K562 (cell line): ENCODE results near the gene MECP2. TPM values are rescaled to one million over a fixed set of nuclear protein-coding genes. Genes with fewer than 3 reads are reported as not detected.

Experiments
- ATAC-seq: fragments of 200-7000 bp; cut with Tn5 transposase; 3 replicates; pipeline ENCODE4 v1.9.1; 2020; ENCODE audit warnings: moderate library complexity
- BruUV-seq: library from RNA; stranded (reverse); fragments of 400-500 nt; replicated peaks from 2 replicates; lab custom pipeline; 2021; lab: Mats Ljungman, UMichigan
- CTCF ChIA-PET: fragments of 300-600 bp; formaldehyde crosslinking; extraction: SDS; loops from one replicate; lab custom pipeline; 2021; ENCODE audit warnings: low intra/inter-chr PET ratio; lab: Yijun Ruan, JAX
- POLR2A ChIA-PET: fragments of 300-600, 350-650 bp; sonication (Branson Sonifier 250); formaldehyde crosslinking; extraction: SDS; loops from one replicate; lab custom pipeline; 2021; ENCODE audit warnings: antibody characterized with exemption, inconsistent platforms; lab: Yijun Ruan, JAX
- DNase-seq, 4 experiments: peaks; one replicate each; pipeline versions ENCODE4 v3.0.0 to v3.0.0-alpha.2; 2011 to 2018; ENCODE audit warnings: low spot score in 3 of 4, mixed read lengths in 3 of 4; ENCODE audit errors: extremely low read depth in 1 of 4
- FAIRE-seq: peaks from 2 replicates; lab custom pipeline; 2011; peaks lifted over from hg19 to GRCh38; lab: Jason Lieb, UNC
- H2AFZ ChIP-seq: 2 replicates; pipeline ENCODE4 v1.6.0; 2011; ENCODE audit warnings: low read depth, low read length, control low read depth, inconsistent platforms
- H3K27ac ChIP-seq: fragments of 200-600 bp; 3 replicates; pipeline ENCODE4 v1.8.0; 2011; ENCODE audit warnings: low read depth, mild to moderate bottlenecking, control low read depth, inconsistent platforms, low read length, moderate library complexity, mixed read lengths; ENCODE audit errors: extremely low read depth
- H3K27me3 ChIP-seq, 2 experiments: fragments of 300-600 bp in 1 of 2; 2 replicates in 1 of 2; 3 replicates in 1 of 2; pipeline versions ENCODE4 v1.6.0 to v1.8.0; 2011; ENCODE audit warnings: inconsistent platforms in 2 of 2, low read length in 2 of 2, mild to moderate bottlenecking in 1 of 2, mixed read lengths in 1 of 2, moderate library complexity in 1 of 2; ENCODE audit not compliant: control insufficient read depth in 2 of 2, insufficient read depth in 2 of 2
- H3K36me3 ChIP-seq: fragments of 300-600 bp; 3 replicates; pipeline ENCODE4 v1.8.0; 2011; ENCODE audit warnings: mild to moderate bottlenecking, low read length, inconsistent platforms; ENCODE audit not compliant: control insufficient read depth, insufficient read depth
- H3K4me1 ChIP-seq, 2 experiments: fragments of 200-600 bp in 1 of 2; replicated peaks in 1 of 2; 2 replicates in 1 of 2; 3 replicates in 1 of 2; pipeline versions ENCODE4 v1.5.1 to v1.8.0; 2011; ENCODE audit warnings: inconsistent platforms in 2 of 2, low read length in 2 of 2, mild to moderate bottlenecking in 1 of 2, mixed read lengths in 1 of 2, moderate library complexity in 1 of 2; ENCODE audit not compliant: control insufficient read depth in 2 of 2, insufficient read depth in 2 of 2
- H3K4me2 ChIP-seq: 2 replicates; pipeline ENCODE4 v1.6.1; 2011; ENCODE audit warnings: low read length, control low read depth, inconsistent platforms, mixed read lengths; ENCODE audit not compliant: insufficient read depth
- H3K4me3 ChIP-seq: fragments of 200-600 bp; sonication (generic), shearing (Covaris generic); 2 replicates; pipeline ENCODE4 v1.5.1; 2016; ENCODE audit warnings: control low read depth, inconsistent platforms
- H3K79me2 ChIP-seq: fragments of 200-600 bp; 3 replicates; pipeline ENCODE4 v1.8.0; 2011; ENCODE audit warnings: low read length, inconsistent platforms; ENCODE audit not compliant: control insufficient read depth, insufficient read depth
- H3K9ac ChIP-seq, 2 experiments: 2 replicates each; pipeline versions ENCODE4 v1.6.0 to v1.6.1; 2011; ENCODE audit warnings: low read depth in 2 of 2, low read length in 2 of 2, control low read depth in 1 of 2, inconsistent platforms in 1 of 2, mild to moderate bottlenecking in 1 of 2, mixed read lengths in 1 of 2; ENCODE audit not compliant: insufficient read depth in 1 of 2
- H3K9me1 ChIP-seq: one replicate; pipeline ENCODE4 v1.6.0; 2011; ENCODE audit warnings: inconsistent platforms, mild to moderate bottlenecking, low read length, moderate library complexity; ENCODE audit not compliant: control insufficient read depth, insufficient read depth
- H3K9me3 ChIP-seq: replicated peaks from 2 replicates; pipeline ENCODE4 v1.5.1; 2011; ENCODE audit warnings: low read depth, low read length, inconsistent platforms; ENCODE audit not compliant: control insufficient read depth, insufficient read depth
- H4K20me1 ChIP-seq: replicated peaks from 2 replicates; pipeline ENCODE4 v1.6.1; 2011; ENCODE audit warnings: low read length, inconsistent platforms, mixed read lengths; ENCODE audit not compliant: control insufficient read depth, insufficient read depth
- ATF7 ChIP-seq: fragments of 450-650 bp; IDR thresholded peaks from 2 replicates; pipeline ENCODE4 v1.7.1; 2014; ENCODE audit warnings: mild to moderate bottlenecking, moderate library complexity
- BACH1 ChIP-seq: fragments of 200-800 bp; sonication (Bioruptor generic); IDR thresholded peaks from 2 replicates; pipeline ENCODE4 v1.6.1; 2016; ENCODE audit warnings: missing genetic modification characterization, missing compliant biosample characterization
- CHCHD3 ChIP-seq: fragments of 250-450 bp; sonication (Bioruptor Pico); IDR thresholded peaks from 2 replicates; pipeline ENCODE4 v2.1.2; 2022; ENCODE audit warnings: mild to moderate bottlenecking
- E2F8 ChIP-seq: fragments of 450-650 bp; IDR thresholded peaks from 2 replicates; pipeline ENCODE4 v1.7.1; 2018; ENCODE audit warnings: mild to moderate bottlenecking, low read depth; ENCODE audit not compliant: partially characterized antibody
- FOXP1 ChIP-seq: sonication (generic); formaldehyde crosslinking; IDR thresholded peaks from 2 replicates; pipeline ENCODE4 v1.8.0; 2022; ENCODE audit warnings: mild to moderate bottlenecking, missing genetic modification reagents
- HMGXB4 ChIP-seq: sonication (generic); formaldehyde crosslinking; IDR thresholded peaks from 2 replicates; pipeline ENCODE4 v1.8.1; 2023; ENCODE audit warnings: mild to moderate bottlenecking, missing genetic modification reagents
- L3MBTL2 ChIP-seq: fragments of 450-650 bp; IDR thresholded peaks from 2 replicates; pipeline ENCODE4 v1.6.1; 2016; ENCODE audit warnings: mild to moderate bottlenecking, moderate library complexity
- NFRKB ChIP-seq: fragments of 450-650 bp; IDR thresholded peaks from 2 replicates; pipeline ENCODE4 v1.6.1; 2016; ENCODE audit warnings: low read depth
- PHF20 ChIP-seq: fragments of 450-650 bp; IDR thresholded peaks from 2 replicates; pipeline ENCODE4 v1.6.1; 2018; ENCODE audit not compliant: partially characterized antibody
- SPI1 ChIP-seq: IDR thresholded peaks from 2 replicates; pipeline ENCODE4 v1.6.1; 2011; ENCODE audit warnings: low read depth, low read length, control low read depth, borderline replicate concordance
- TFAM ChIP-seq: fragments of 250-450 bp; sonication (Bioruptor Pico); conservative IDR thresholded peaks from 2 replicates; pipeline ENCODE4 v1.5.0; 2021; ENCODE audit warnings: mild to moderate bottlenecking, moderate library complexity
- ZBTB11 ChIP-seq, 3 experiments: fragments of 200-800 bp in 1 of 3; fragments of 250-450 bp in 1 of 3; fragments of 450-650 bp in 1 of 3; sonication (Bioruptor Pico) in 1 of 3; sonication (Bioruptor generic) in 1 of 3; formaldehyde crosslinking in 1 of 3; IDR thresholded peaks; 2 replicates each; pipeline versions ENCODE4 v1.6.1 to v1.8.0; 2016 to 2022; ENCODE audit warnings: mild to moderate bottlenecking in 2 of 3, missing genetic modification characterization in 2 of 3, missing compliant biosample characterization in 1 of 3, moderate library complexity in 1 of 3
- ZFX ChIP-seq: sonication (generic); formaldehyde crosslinking; IDR thresholded peaks from 2 replicates; pipeline ENCODE4 v1.8.0; 2022; ENCODE audit warnings: mild to moderate bottlenecking, missing genetic modification reagents, moderate library complexity
- ZNF124 ChIP-seq: sonication (generic); formaldehyde crosslinking; IDR thresholded peaks from 2 replicates; pipeline ENCODE4 v1.8.1; 2022; ENCODE audit warnings: missing genetic modification reagents
- WGBS: fragments of 100-300 bp; shearing (Covaris generic); methylation state at CpG from one replicate; pipeline ENCODE4 v1.1.6; 2016; ENCODE audit warnings: low coverage, mixed read lengths; ENCODE audit not compliant: insufficient coverage; ENCODE audit errors: missing lambda C conversion rate; 5-methylcytosine and 5-hydroxymethylcytosine counted together
- in situ Hi-C: fragments of 300-500 bp; cut with MboI; formaldehyde crosslinking; loops from 4 replicates; pipeline ENCODE4 v1.15.0; 2018; ENCODE audit warnings: inconsistent platforms, mixed read lengths
- intact Hi-C: fragments of 100-400 bp; cut with micrococcal nuclease; formaldehyde crosslinking; loops from 2 replicates; pipeline ENCODE4 v1.14.2; 2022
- polyA plus RNA-seq, 8 experiments: library from polyadenylated mRNA; depleted of rRNA in 4 of 8; stranded (reverse) in 5 of 8; unstranded in 3 of 8; fragments of >200 nt; fragmentation: Nextera tagmentation in 2 of 8; fragmentation: Illumina TruSeq in 1 of 8; extraction: Ambion mirVana in 2 of 8; extraction: Trizol in 1 of 8; gene quantifications; 2 replicates each; pipeline versions ENCODE4 v1.2.1 to v1.2.3, GENCODE V29; 2011 to 2014; ENCODE audit warnings: inconsistent platforms in 1 of 8, missing spikeins in 1 of 8
- total RNA-seq, 7 experiments: library from RNA; depleted of rRNA in 6 of 7; stranded (reverse); fragments of >200 nt in 6 of 7; fragmentation: Illumina TruSeq in 2 of 7; extraction: Trizol in 2 of 7; gene quantifications; 2 replicates each; pipeline versions ENCODE4 v1.2.1 to v1.2.3, GENCODE V29; 2011 to 2021; ENCODE audit warnings: low replicate concordance in 1 of 7

The MECP2 gene
- total and polyA plus RNA-seq, 9 of the 15 experiments (the other 6 are each of a cell fraction or from before 2014, with no cell fraction given) = 2.1 to 50.9 (median 30.5) TPM

DNA sequence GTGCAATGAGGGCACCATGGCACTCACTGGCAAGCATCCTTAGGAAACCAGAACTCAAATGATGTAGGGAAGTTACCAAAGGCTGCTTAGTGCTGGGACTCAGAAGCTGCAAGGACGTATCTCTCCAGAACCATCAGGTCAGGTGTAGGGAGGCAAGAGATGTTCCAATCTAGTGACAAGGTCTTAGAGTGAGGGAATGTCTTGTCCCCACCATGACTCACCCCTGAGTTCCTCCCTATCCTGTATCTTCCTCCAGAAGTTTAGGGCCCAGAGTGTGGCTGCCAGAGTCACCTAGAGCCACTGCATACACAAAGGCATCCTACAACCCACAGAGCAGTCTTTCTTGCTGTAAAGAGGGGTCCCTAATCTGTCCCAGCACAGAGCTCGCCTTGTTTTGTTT is 63.7 kb downstream of the MECP2 start:
- in situ Hi-C loops = no loop called here
- no peaks in the 10 kb centered on the region for H3K27me3 ChIP-seq
- H3K4me1 ChIP-seq = no peaks in the 10 kb centered on the region; a peak in 1 of 5 replicates
- peaks cover 73% of the 10 kb centered on the region; the same call in 2 of the 3 replicates for H3K36me3 ChIP-seq
- DNase-seq = no peak
- no peak overlapping the region for H3K4me3 ChIP-seq
- ATAC-seq = no peak
- ChIA-PET POLR2A (interaction anchor here (0.9 to 1.0 kb wide), 2 partner anchors 12 to 68 kb away, joined by 3 to 5 read pairs; no protein-coding TSS in a partner anchor), CTCF (no interaction called here)
- peaks cover 38% of the 10 kb centered on the region for H3K79me2 ChIP-seq
- H3K27ac ChIP-seq = no peak overlapping the region
- H3K9me1 ChIP-seq = no peaks in the 10 kb centered on the region
- intact Hi-C loops = no loop called here
- H3K9ac ChIP-seq = peak overlapping the region in 1 of 2 experiments; percentile 52; a peak in 1 of 4 replicates
- no TSS peak for BruUV-seq
- no peak overlapping the region for H2AFZ ChIP-seq
- H3K9me3 ChIP-seq = no peaks in the 10 kb centered on the region
- H3K4me2 ChIP-seq = no peak overlapping the region
- WGBS = 82% methylated on average over 2 of the region's 2 CpGs
- FAIRE-seq = no peak
- no peaks in the 10 kb centered on the region for H4K20me1 ChIP-seq
- no peak for TF ChIP-seq ZBTB11 (CRISPR knock-in tag; IDR thresholded peaks at IDR 0.05)
- no peak for TF ChIP-seq FOXP1 (CRISPR knock-in tag)
- no peak for TF ChIP-seq NFRKB
- TF ChIP-seq E2F8 = no peak
- TF ChIP-seq PHF20 = no peak
- TF ChIP-seq HMGXB4 (CRISPR knock-in tag) = no peak
- TF ChIP-seq ZFX (CRISPR knock-in tag) = no peak
- no peak for TF ChIP-seq SPI1
- no peak for TF ChIP-seq ATF7
- TF ChIP-seq ZNF124 = no peak
- no peak for TF ChIP-seq L3MBTL2
- TF ChIP-seq BACH1 = no peak
- TF ChIP-seq TFAM = no peak
- TF ChIP-seq CHCHD3 (CRISPR knock-in tag) = no peak
